PFSK-1 (cell line): ENCODE measurements around the gene CACNA2D2.

ENCODE experiments used
- FOXP2 ChIP-seq: optimal IDR thresholded peaks from 2 replicates; pipeline ENCODE3; 2011; ENCODE audit warnings: borderline replicate concordance, control low read depth, inconsistent platforms; ENCODE audit not compliant: insufficient read depth; ENCODE audit errors: extremely low read length, extremely low read depth
- POLR2AphosphoS5 ChIP-seq: IDR thresholded peaks from 2 replicates; pipeline ENCODE4 v1.6.1; 2012; ENCODE audit warnings: low read depth, mild to moderate bottlenecking, control low read depth, low read length, moderate library complexity
- SIN3A ChIP-seq: IDR thresholded peaks from 2 replicates; pipeline ENCODE4 v1.6.1; 2012; ENCODE audit warnings: mild to moderate bottlenecking, low read length, moderate library complexity, borderline replicate concordance; ENCODE audit not compliant: insufficient read depth
- TAF1 ChIP-seq: IDR thresholded peaks from 2 replicates; pipeline ENCODE4 v1.6.1; 2012; ENCODE audit warnings: low read length, control low read depth, borderline replicate concordance; ENCODE audit not compliant: insufficient read depth
- TF ChIP-seq, protein P1 (sequence below), 2 experiments: IDR thresholded peaks; 2 replicates each; pipeline versions ENCODE4 v1.6.1 to v1.8.0; 2011 to 2012; ENCODE audit warnings: low read depth in 2 of 2, low read length in 2 of 2, control low read depth in 1 of 2, inconsistent platforms in 1 of 2, mild to moderate bottlenecking in 1 of 2, moderate library complexity in 1 of 2; ENCODE audit not compliant: insufficient read depth in 1 of 2

The CACNA2D2 gene

DNA sequence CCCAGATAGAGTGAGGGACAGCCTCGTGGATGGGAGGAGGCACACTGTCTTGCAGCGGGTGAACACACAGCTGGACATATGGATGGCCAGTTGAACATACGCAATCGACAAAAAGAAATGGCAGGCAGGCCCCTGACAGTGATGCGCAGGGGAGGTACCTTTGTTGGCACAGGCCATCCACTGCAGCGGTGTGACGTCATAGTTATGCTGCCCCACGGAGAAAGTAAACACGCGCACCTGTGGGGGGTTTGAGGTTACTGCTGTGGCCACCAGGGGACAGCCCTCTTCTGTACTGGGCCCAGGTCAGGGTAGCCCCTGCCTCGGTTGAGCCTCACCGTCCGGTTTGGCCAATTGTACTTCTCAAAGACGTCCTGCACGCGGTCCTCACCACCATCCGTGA is 124.7 kb downstream of the CACNA2D2 start:
- TF ChIP-seq SIN3A (no peak), TAF1 (no peak), FOXP2 (no peak), POLR2AphosphoS5 (no peak)
- TF ChIP-seq, protein P1, sequence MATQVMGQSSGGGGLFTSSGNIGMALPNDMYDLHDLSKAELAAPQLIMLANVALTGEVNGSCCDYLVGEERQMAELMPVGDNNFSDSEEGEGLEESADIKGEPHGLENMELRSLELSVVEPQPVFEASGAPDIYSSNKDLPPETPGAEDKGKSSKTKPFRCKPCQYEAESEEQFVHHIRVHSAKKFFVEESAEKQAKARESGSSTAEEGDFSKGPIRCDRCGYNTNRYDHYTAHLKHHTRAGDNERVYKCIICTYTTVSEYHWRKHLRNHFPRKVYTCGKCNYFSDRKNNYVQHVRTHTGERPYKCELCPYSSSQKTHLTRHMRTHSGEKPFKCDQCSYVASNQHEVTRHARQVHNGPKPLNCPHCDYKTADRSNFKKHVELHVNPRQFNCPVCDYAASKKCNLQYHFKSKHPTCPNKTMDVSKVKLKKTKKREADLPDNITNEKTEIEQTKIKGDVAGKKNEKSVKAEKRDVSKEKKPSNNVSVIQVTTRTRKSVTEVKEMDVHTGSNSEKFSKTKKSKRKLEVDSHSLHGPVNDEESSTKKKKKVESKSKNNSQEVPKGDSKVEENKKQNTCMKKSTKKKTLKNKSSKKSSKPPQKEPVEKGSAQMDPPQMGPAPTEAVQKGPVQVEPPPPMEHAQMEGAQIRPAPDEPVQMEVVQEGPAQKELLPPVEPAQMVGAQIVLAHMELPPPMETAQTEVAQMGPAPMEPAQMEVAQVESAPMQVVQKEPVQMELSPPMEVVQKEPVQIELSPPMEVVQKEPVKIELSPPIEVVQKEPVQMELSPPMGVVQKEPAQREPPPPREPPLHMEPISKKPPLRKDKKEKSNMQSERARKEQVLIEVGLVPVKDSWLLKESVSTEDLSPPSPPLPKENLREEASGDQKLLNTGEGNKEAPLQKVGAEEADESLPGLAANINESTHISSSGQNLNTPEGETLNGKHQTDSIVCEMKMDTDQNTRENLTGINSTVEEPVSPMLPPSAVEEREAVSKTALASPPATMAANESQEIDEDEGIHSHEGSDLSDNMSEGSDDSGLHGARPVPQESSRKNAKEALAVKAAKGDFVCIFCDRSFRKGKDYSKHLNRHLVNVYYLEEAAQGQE (IDR thresholded peaks at IDR 0.05; ENCODE audit: insufficient read depth in 1 of 2, low read depth in 2 of 2, low read length in 2 of 2): no peak

DNA sequence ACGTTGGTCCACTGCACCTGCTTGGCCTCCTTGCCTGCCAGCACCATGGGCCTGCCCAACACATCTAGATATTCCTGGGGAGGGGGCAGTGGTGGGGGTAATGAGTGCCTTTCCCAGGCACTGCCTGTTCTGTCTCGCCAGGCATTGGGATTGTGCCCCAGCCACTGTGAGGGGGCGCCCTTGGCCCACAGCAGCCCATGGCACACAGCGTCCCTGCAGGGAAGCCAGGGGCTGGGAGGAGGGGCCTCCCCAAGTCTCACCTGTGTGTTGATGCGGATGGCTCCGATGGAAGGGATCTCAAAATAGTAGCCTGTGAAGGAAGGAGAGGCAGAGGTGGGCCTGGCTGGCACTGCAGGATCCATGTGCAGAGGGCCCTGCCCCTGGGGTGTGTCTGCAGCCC is 125.4 kb downstream of the CACNA2D2 start:
- TF ChIP-seq, protein P1 (IDR thresholded peaks at IDR 0.05; ENCODE audit: insufficient read depth in 1 of 2, low read depth in 2 of 2, low read length in 2 of 2): no peak
- TF ChIP-seq POLR2AphosphoS5: no peak

DNA sequence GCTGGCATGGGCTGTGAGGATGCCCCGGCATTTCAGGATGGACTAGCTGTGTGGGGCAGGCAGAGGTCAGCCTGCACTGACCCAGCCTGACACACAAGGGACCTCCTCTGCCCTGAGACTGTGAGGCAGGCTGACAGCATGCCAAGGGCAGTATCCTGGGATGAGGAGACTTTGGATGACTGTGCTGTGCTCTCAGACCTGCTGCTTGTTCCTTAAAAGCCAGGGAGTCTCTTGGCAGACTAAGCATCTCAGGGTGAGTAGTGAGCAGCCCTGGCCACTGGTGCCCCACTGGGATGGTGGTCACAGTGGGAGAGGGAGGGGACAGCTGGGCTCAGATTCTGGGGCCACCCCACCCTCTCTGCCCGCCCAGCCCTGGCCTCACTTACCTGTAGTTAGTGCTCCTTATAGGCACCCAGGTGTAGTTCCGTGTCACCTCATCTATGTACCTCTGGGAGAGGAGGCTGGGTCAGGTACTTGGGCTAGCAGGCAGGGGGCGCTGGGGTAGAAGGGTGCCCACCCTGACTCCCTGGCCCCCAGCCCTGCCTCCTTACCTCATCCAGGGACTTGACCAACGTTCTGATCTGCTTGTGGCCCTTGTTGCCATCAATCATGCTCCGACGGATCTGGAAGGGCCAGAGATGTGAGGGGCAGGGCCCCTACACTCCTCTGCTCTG is 128.0 kb downstream of the CACNA2D2 start:
- TF ChIP-seq, protein P1 (IDR thresholded peaks at IDR 0.05; ENCODE audit: insufficient read depth in 1 of 2, low read depth in 2 of 2, low read length in 2 of 2): no peak
- TF ChIP-seq POLR2AphosphoS5: no peak
- no peak for TF ChIP-seq FOXP2
- TF ChIP-seq TAF1: no peak
- TF ChIP-seq SIN3A: no peak

DNA sequence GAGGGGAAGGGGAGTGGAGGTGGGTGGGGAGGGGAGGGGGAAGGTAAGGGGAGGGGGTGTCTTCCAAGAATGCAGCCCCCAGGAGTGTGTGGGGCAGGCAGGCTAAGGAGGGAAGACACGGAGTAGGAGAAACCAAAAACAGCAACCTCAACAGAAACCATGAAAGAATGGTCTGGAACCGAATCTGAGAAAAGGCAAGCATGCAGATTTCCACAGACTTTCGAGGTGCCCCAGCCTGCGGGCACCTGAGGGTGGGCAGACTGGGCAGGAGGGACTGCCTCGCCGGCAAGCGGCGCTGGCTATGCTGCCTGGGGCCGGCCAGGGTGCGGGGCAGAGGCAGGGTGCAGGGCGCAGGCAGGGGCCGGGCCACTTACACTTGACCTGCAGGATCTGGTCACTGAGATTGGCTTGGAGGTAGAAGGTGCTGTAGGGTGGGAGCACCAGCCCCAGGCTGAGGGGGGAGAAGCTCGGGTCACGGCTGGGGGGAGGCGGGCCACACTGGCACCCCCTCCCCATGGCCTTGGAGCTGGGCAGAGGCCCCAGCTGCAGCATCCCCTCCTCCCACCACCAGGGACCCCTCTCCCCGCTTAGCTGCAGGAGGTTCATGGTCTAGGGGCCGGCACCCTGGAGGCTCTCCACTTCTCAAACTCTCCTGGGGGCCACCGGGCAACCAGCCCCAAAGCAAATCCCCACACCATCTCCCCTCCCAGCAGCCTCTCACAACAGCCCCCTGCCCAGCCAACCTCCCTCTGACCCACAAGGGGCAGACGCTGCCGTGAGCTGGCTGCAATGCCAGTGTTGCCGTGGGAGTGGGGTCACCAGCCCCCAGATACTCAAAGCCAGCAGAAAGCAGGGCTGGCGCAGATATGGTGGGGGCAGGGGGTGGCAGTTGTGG is 128.8 kb downstream of the CACNA2D2 start:
- no peak for TF ChIP-seq TAF1
- no peak for TF ChIP-seq POLR2AphosphoS5
- no peak for TF ChIP-seq FOXP2
- TF ChIP-seq SIN3A: no peak
- TF ChIP-seq, protein P1 (IDR thresholded peaks at IDR 0.05; ENCODE audit: insufficient read depth in 1 of 2, low read depth in 2 of 2, low read length in 2 of 2): no peak
